Loucy (cell line): ENCODE results near the gene ELF5.
A peak's percentile ranks its signal among the peaks of the same experiment; 100 is the strongest.

Experiments
- H2AFZ ChIP-seq: fragments of 200-600 bp; sonication (generic); 2 replicates; pipeline ENCODE4 v1.6.0; 2016; ENCODE audit warnings: antibody characterized with exemption, mild to moderate bottlenecking, low read length, moderate library complexity
- H3F3A ChIP-seq: fragments of 200-600 bp; 2 replicates; pipeline ENCODE4 v1.6.0; 2016; ENCODE audit warnings: antibody characterized with exemption, low read depth, mild to moderate bottlenecking
- H3K27me3 ChIP-seq: fragments of 200-600 bp; sonication (generic); 2 replicates; pipeline ENCODE4 v1.6.1; 2014; ENCODE audit warnings: low read length, mild to moderate bottlenecking; ENCODE audit not compliant: insufficient read depth, poor library complexity, severe bottlenecking
- H3K36me3 ChIP-seq: fragments of 200-600 bp; sonication (generic); 2 replicates; pipeline ENCODE4 v1.6.1; 2016; ENCODE audit warnings: low read length; ENCODE audit not compliant: insufficient read depth
- H3K4me1 ChIP-seq: fragments of 200-600 bp; sonication (generic); 2 replicates; pipeline ENCODE4 v1.5.1; 2014; ENCODE audit warnings: low read length, mild to moderate bottlenecking; ENCODE audit not compliant: insufficient read depth, poor library complexity, severe bottlenecking
- H3K4me2 ChIP-seq: fragments of 200-600 bp; sonication (generic); 2 replicates; pipeline ENCODE4 v1.6.0; 2014; ENCODE audit warnings: antibody characterized with exemption, low read length, low read depth, mild to moderate bottlenecking; ENCODE audit not compliant: poor library complexity, severe bottlenecking
- H3K4me3 ChIP-seq: fragments of 200-600 bp; sonication (generic); 2 replicates; pipeline ENCODE4 v1.5.1; 2014; ENCODE audit warnings: low read length, mild to moderate bottlenecking, mixed read lengths; ENCODE audit not compliant: poor library complexity, severe bottlenecking
- H3K79me2 ChIP-seq: fragments of 200-600 bp; sonication (generic); 2 replicates; pipeline ENCODE4 v1.6.1; 2014; ENCODE audit warnings: low read length; ENCODE audit not compliant: insufficient read depth
- H3K9ac ChIP-seq: fragments of 200-600 bp; sonication (generic); 2 replicates; pipeline ENCODE4 v1.6.0; 2014; ENCODE audit warnings: mild to moderate bottlenecking, low read depth, low read length, moderate library complexity; ENCODE audit not compliant: poor library complexity, severe bottlenecking
- H3K9me2 ChIP-seq: fragments of 200-600 bp; sonication (generic); replicated peaks from 2 replicates; pipeline ENCODE4 v1.6.1; 2016; ENCODE audit warnings: low read depth, low read length, mixed read lengths
- H3K9me3 ChIP-seq: fragments of 200-600 bp; sonication (generic); 2 replicates; pipeline ENCODE4 v1.6.1; 2014; ENCODE audit warnings: mild to moderate bottlenecking, antibody characterized with exemption, low read length, low read depth; ENCODE audit not compliant: insufficient read depth
- H4K20me1 ChIP-seq: fragments of 200-600 bp; sonication (generic); 2 replicates; pipeline ENCODE4 v1.6.0; 2014; ENCODE audit warnings: antibody characterized with exemption, low read length, mild to moderate bottlenecking; ENCODE audit not compliant: insufficient read depth, poor library complexity, severe bottlenecking
- EZH2phosphoT487 ChIP-seq: fragments of 200-600 bp; IDR thresholded peaks from 2 replicates; pipeline ENCODE4 v1.6.1; 2018; ENCODE audit warnings: antibody characterized with exemption, mild to moderate bottlenecking, moderate library complexity, borderline replicate concordance
- TF ChIP-seq, protein P1 (sequence below): fragments of 200-600 bp; sonication (generic); conservative IDR thresholded peaks from 2 replicates; pipeline ENCODE4 v1.5.1; 2014; ENCODE audit warnings: mild to moderate bottlenecking, antibody characterized with exemption, low read length

Gene ELF5

DNA sequence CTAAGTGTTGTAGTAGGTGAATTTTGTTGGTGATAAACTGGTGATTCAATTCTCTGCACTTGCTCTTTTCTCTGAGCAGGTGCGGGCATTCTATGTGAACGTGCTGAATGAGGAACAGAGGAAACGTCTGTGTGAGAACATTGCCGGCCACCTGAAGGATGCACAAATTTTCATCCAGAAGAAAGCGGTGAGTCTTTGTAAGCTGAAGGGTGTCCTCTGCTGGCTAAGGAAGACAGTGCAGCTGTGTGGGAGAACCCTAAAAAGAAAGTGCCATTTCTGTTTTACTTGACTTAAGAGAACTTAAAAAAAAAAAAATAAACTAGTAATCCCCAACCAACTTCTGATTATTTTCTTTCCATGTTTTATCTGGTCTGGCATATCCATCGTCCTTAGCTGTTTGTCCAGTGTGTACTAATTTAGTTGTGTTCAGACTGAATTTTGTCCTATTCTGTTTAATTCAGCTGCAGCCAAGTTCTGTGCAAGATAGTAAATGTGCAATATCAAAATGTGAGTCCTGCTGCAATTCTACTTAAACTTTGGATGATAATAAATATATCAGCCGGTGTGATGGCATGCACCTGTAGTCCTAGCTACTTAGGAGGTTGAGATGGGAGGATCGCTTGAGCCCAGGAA is 45.3 kb downstream of the ELF5 start:
- H3K36me3 ChIP-seq: peaks cover 91% of the 10 kb centered on the region
- TF ChIP-seq EZH2phosphoT487: no peak
- TF ChIP-seq, protein P1, sequence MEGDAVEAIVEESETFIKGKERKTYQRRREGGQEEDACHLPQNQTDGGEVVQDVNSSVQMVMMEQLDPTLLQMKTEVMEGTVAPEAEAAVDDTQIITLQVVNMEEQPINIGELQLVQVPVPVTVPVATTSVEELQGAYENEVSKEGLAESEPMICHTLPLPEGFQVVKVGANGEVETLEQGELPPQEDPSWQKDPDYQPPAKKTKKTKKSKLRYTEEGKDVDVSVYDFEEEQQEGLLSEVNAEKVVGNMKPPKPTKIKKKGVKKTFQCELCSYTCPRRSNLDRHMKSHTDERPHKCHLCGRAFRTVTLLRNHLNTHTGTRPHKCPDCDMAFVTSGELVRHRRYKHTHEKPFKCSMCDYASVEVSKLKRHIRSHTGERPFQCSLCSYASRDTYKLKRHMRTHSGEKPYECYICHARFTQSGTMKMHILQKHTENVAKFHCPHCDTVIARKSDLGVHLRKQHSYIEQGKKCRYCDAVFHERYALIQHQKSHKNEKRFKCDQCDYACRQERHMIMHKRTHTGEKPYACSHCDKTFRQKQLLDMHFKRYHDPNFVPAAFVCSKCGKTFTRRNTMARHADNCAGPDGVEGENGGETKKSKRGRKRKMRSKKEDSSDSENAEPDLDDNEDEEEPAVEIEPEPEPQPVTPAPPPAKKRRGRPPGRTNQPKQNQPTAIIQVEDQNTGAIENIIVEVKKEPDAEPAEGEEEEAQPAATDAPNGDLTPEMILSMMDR: peak; percentile 91
- H3K9me2 ChIP-seq: no peaks in the 10 kb centered on the region
- no peak overlapping the region for H3K4me2 ChIP-seq
- H3K4me1 ChIP-seq: no peaks in the 10 kb centered on the region
- H3K9me3 ChIP-seq: peaks cover 17% of the 10 kb centered on the region
- H3K79me2 ChIP-seq: no peaks in the 10 kb centered on the region
- H3K9ac ChIP-seq: no peak overlapping the region
- H4K20me1 ChIP-seq: no peaks in the 10 kb centered on the region
- no peaks in the 10 kb centered on the region for H3K27me3 ChIP-seq
- no peaks in the 10 kb centered on the region for H3F3A ChIP-seq
- H3K4me3 ChIP-seq: no peak overlapping the region
- no peak overlapping the region for H2AFZ ChIP-seq

DNA sequence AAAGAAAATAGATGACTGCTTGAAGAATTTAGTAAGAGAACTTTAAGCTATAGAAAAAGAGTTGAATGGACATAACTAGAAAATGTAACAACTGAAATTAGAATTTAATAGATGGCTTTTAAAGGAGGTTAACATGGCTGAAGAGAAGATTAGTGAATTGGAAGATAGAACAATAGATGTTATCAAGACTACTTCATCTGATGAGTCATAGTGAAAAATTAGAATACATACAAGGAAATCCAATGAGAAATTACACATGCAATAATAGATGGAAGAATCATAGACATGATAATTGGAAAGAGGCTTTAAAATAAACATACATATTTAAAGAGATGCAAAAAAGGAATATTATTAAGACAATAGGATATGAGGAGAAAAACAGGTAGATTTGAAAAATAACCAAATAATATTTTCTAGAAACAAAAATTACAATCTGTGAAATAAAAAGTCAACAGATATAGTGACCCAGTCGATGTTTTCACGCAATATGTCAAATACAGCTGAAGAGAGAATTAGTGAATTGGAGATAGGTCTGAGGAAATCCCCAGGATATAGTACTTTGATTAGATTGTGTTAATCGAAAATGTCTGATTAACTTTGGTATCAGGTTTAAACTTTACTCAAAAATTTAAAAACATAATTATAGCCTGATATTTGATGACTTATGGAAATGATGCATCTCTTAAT is 46.6 kb downstream of the ELF5 start:
- no peaks in the 10 kb centered on the region for H3K27me3 ChIP-seq
- peaks cover 96% of the 10 kb centered on the region for H3K36me3 ChIP-seq
- no peak overlapping the region for H2AFZ ChIP-seq

DNA sequence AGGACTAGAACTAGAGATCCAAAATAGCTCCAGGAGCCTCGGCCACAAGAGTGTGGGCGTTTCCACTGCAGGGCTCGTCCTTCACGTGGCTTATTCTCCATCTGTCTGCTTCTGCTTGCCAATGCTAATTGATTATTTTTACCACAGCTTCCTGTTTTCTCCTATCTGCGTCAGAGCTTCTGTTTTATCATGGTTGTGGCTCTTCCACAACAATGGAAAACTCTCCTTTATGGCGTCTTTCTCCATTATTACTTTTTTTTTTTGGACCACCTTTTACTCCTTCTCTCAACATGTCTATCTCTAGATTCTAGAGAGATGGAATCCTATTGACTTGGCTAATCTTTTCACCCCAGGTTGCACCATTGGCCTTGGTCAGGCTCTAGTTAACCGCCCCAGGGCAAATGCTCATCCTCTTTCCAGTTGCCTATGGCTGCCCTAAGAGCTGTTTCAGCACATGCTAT is 49.0 kb downstream of the ELF5 start:
- no peak overlapping the region for H3K9ac ChIP-seq
- no peak for TF ChIP-seq EZH2phosphoT487
- TF ChIP-seq, protein P1: no peak
- H3K9me2 ChIP-seq: no peaks in the 10 kb centered on the region
- H3K36me3 ChIP-seq: peaks cover 96% of the 10 kb centered on the region
- H3K27me3 ChIP-seq: no peaks in the 10 kb centered on the region
- H3K79me2 ChIP-seq: 0 out of 2 replicates have a peak, but pooled peaks cover 2% of the 10 kb centered on the region
- no peaks in the 10 kb centered on the region for H3K4me1 ChIP-seq
- H4K20me1 ChIP-seq: no peaks in the 10 kb centered on the region
- H2AFZ ChIP-seq: no peak overlapping the region
- peaks cover 17% of the 10 kb centered on the region for H3K9me3 ChIP-seq
- no peak overlapping the region for H3K4me2 ChIP-seq
- H3F3A ChIP-seq: no peaks in the 10 kb centered on the region
- no peak overlapping the region for H3K4me3 ChIP-seq

More for the DNA sequence above, 46.6 kb downstream of the ELF5 start:
- peaks cover 17% of the 10 kb centered on the region for H3K9me3 ChIP-seq
- no peaks in the 10 kb centered on the region for H4K20me1 ChIP-seq
- H3K9me2 ChIP-seq: no peaks in the 10 kb centered on the region
- no peak overlapping the region for H3K4me2 ChIP-seq
- no peaks in the 10 kb centered on the region for H3K79me2 ChIP-seq
- no peaks in the 10 kb centered on the region for H3F3A ChIP-seq
- TF ChIP-seq, protein P1: no peak
- TF ChIP-seq EZH2phosphoT487: no peak
- no peak overlapping the region for H3K4me3 ChIP-seq
- H3K9ac ChIP-seq: no peak overlapping the region
- no peaks in the 10 kb centered on the region for H3K4me1 ChIP-seq
